Right lobe of liver (tissue), 4 donors: ENCODE data around the gene CT83.

Source experiments
- POLR2A ChIP-seq: fragments of 450-650 bp; IDR thresholded peaks from one replicate; pipeline ENCODE4 v1.6.1; 2017; ENCODE audit warnings: antibody characterized with exemption, mild to moderate bottlenecking
- TF ChIP-seq, protein P1 (sequence below), 4 donors: fragments of 200-600 bp in 3 of 4; fragments of 450-650 bp in 1 of 4; IDR thresholded peaks; one replicate each; pipeline versions ENCODE4 v1.5.1 to v1.8.0; 2016 to 2022; ENCODE audit warnings: antibody characterized with exemption in 4 of 4, mild to moderate bottlenecking in 2 of 4
- donor health status: DM: no; HTN: no; CAD: no.
- donor health status: DM: no; HTN: no; CAD: no.
- donor health status: DM: no; HTN: yes; CAD: no.

DNA sequence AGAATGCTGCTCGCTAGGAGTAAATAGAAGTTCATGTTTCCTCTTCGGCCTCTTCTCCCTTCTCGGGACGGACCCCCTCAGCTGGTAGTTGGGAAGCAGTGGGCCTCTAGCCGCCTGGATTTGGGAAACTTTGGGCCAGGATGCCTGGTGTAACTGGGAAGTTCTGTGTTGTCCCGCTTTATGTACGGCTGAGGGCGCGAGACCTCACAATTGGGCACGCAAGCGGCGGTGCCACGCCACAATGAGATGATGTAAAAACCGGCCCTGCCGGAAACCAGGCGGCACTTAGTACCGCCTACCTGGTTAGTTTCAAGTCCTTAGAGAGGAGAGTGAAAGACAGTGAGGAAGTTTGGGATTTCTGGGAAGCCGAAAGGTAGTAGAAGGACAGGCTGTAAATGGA lies at the start of gene CT83:
- no peak for TF ChIP-seq POLR2A
- TF ChIP-seq, protein P1, sequence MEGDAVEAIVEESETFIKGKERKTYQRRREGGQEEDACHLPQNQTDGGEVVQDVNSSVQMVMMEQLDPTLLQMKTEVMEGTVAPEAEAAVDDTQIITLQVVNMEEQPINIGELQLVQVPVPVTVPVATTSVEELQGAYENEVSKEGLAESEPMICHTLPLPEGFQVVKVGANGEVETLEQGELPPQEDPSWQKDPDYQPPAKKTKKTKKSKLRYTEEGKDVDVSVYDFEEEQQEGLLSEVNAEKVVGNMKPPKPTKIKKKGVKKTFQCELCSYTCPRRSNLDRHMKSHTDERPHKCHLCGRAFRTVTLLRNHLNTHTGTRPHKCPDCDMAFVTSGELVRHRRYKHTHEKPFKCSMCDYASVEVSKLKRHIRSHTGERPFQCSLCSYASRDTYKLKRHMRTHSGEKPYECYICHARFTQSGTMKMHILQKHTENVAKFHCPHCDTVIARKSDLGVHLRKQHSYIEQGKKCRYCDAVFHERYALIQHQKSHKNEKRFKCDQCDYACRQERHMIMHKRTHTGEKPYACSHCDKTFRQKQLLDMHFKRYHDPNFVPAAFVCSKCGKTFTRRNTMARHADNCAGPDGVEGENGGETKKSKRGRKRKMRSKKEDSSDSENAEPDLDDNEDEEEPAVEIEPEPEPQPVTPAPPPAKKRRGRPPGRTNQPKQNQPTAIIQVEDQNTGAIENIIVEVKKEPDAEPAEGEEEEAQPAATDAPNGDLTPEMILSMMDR (IDR thresholded peaks at IDR 0.05) = no peak
